Spleen (tissue), 7 donors: ENCODE results near the gene PTPRA.

Experiments
- CTCF ChIP-seq, 11 experiments: fragments of 200-600 bp in 7 of 11; fragments of 450-650 bp in 4 of 11; sonication (generic) in 4 of 11; IDR thresholded peaks in 8 of 11; conservative IDR thresholded peaks in 3 of 11; 1 replicate in 7 of 11; 2 replicates in 4 of 11; pipeline versions ENCODE4 v1.4.0 to v1.8.0; 2016 to 2021; ENCODE audit warnings: antibody characterized with exemption in 11 of 11, inconsistent platforms in 4 of 11, mild to moderate bottlenecking in 1 of 11
- POLR2A ChIP-seq, 3 donors: fragments of 450-650 bp; IDR thresholded peaks; one replicate each; pipeline ENCODE4 v1.5.1; 2017; ENCODE audit warnings: antibody characterized with exemption in 3 of 3, mild to moderate bottlenecking in 1 of 3
- POLR2AphosphoS5 ChIP-seq, 3 donors: sonication (generic); formaldehyde crosslinking; IDR thresholded peaks; one replicate each; pipeline ENCODE4 v1.5.1; 2017; ENCODE audit warnings: antibody characterized with exemption in 3 of 3
- donor health status: DM: no; HTN: no; CAD: no; lungs with moderate emphysema.
- donor health status: DM: no; HTN: no; CAD: no.
- donor health status: DM: no; HTN: no; CAD: no.

DNA sequence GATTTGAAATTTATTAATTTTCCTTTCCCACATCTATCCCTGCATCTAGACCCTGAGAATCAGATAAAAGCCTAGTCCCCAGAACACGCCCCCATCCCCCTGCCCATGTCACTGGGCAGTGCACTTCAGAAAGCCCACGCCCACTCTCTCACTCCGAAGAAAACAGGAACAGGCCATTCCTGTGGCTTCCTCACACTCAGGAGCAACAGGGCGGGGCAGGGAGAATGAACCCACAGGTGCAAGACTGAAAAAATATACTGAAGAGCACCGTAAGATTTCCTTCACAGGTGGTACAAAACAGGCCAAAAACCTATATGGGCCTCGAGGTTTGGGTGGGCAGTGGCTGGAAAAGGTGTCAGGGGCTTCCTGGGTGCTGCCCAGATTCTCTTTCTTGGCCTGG lies 201.5 kb downstream of the PTPRA start:
- TF ChIP-seq CTCF (IDR thresholded peaks at IDR 0.05 in 8 of 11, conservative IDR thresholded peaks at IDR 0.05 in 3 of 11) (no peak), POLR2AphosphoS5 (IDR thresholded peaks at IDR 0.05) (no peak), POLR2A (IDR thresholded peaks at IDR 0.05) (no peak)
